Lower leg skin (tissue), 4 donors: ENCODE results near the gene POMT1. TPM values are rescaled to one million over a fixed set of nuclear protein-coding genes. Genes with fewer than 3 reads are reported as not detected.

Experiments used
- DNase-seq, 2 donors: peaks; one replicate each; pipeline ENCODE4 v3.0.0-alpha.2; 2019; ENCODE audit warnings: low spot score in 2 of 2
- H3K4me3 ChIP-seq: fragments of 200-600 bp; sonication (generic); 2 replicates; pipeline ENCODE4 v1.5.1; 2017; ENCODE audit warnings: mild to moderate bottlenecking, low read depth; ENCODE audit not compliant: poor library complexity, severe bottlenecking
- CTCF ChIP-seq, 3 donors: fragments of 450-650 bp; IDR thresholded peaks; one replicate each; pipeline ENCODE4 v1.5.1; 2016; ENCODE audit warnings: antibody characterized with exemption in 3 of 3, mild to moderate bottlenecking in 3 of 3, moderate library complexity in 2 of 3
- POLR2A ChIP-seq, 2 donors: fragments of 450-650 bp; IDR thresholded peaks; one replicate each; pipeline ENCODE4 v1.6.1; 2016 to 2017; ENCODE audit warnings: antibody characterized with exemption in 2 of 2, mild to moderate bottlenecking in 1 of 2, moderate library complexity in 1 of 2
- WGBS, 2 donors: methylation state at CpG; one replicate each; pipeline ENCODE4 v1.1.5; 2018; 5-methylcytosine and 5-hydroxymethylcytosine counted together
- intact Hi-C: fragments of 100-400 bp; cut with DNase I; formaldehyde crosslinking; loops from one replicate; pipeline ENCODE4 v1.15.0; 2023; ENCODE audit warnings: low total_unique reads
- total RNA-seq, 4 donors: library from RNA; depleted of rRNA; stranded (reverse); fragments of >200 nt; gene quantifications; one replicate each; pipeline ENCODE4 v1.1.0, GENCODE V29; 2016

The POMT1 gene
- total RNA-seq, 4 donors from 2014 or later: 23.9 to 29.0 (median 26.6) TPM

GRCh38 chr9:131487001-131487400 is 15.7 kb upstream of the POMT1 start:
- WGBS, 2 donors: 64 to 75% methylated on average over 8 to 9 of the region's 9 CpGs
- TF ChIP-seq POLR2A (IDR thresholded peaks at IDR 0.05) (no peak), CTCF (IDR thresholded peaks at IDR 0.05) (no peak)
- intact Hi-C loops: no loop called here
- DNase-seq: no peak
- H3K4me3 ChIP-seq: no peak overlapping the region

- no peak overlapping the region for H3K4me3 ChIP-seq
- no peak for TF ChIP-seq POLR2A (IDR thresholded peaks at IDR 0.05)
- no peak for TF ChIP-seq CTCF (IDR thresholded peaks at IDR 0.05)
- 71 to 75% methylated on average over 14 of the region's 14 CpGs for WGBS, 2 donors
- DNase-seq: no peak
- intact Hi-C loops: no loop called here
Measured at GRCh38 chr9:131487621-131488031, 15.1 kb upstream of the POMT1 start.

GRCh38 chr9:131490514-131490913 is 12.2 kb upstream of the POMT1 start:
- TF ChIP-seq POLR2A (IDR thresholded peaks at IDR 0.05): no peak
- no peak for TF ChIP-seq CTCF (IDR thresholded peaks at IDR 0.05)
- no peak overlapping the region for H3K4me3 ChIP-seq
- no peak for DNase-seq
- intact Hi-C loops: loop anchor here (10.0 kb wide), 1 partner anchor 96 kb away; the partner anchor contains the start of gene PRRC2B
- 65 to 68% methylated on average over 8 of the region's 8 CpGs for WGBS, 2 donors

- intact Hi-C loops: loop anchor here (10.0 kb wide), 1 partner anchor 96 kb away; the partner anchor contains the start of gene PRRC2B
- no peak for DNase-seq
- H3K4me3 ChIP-seq: no peak overlapping the region
- 92 to 94% methylated on average over 18 to 20 of the region's 20 CpGs for whole genome bisulfite sequencing, 2 donors
- TF ChIP-seq POLR2A (IDR thresholded peaks at IDR 0.05) (no peak), CTCF (IDR thresholded peaks at IDR 0.05) (no peak)
Measured at GRCh38 chr9:131491001-131491710, 11.6 kb upstream of the POMT1 start.

- DNase-seq: no peak
- intact Hi-C loops: loop anchor here (10.0 kb wide), 1 partner anchor 97 kb away; the partner anchor contains the start of gene PRRC2B
- WGBS, 2 donors: 67 to 78% methylated on average over 6 of the region's 6 CpGs
- H3K4me3 ChIP-seq: no peak overlapping the region
- TF ChIP-seq POLR2A (IDR thresholded peaks at IDR 0.05) (no peak), CTCF (IDR thresholded peaks at IDR 0.05) (no peak)
Measured at GRCh38 chr9:131492070-131492469, 10.6 kb upstream of the POMT1 start.
